CD4-positive, alpha-beta T cell (primary cell): ENCODE measurements around the gene GSE1. TPM values are rescaled to one million over a fixed set of nuclear protein-coding genes. Genes with fewer than 3 reads are reported as not detected.

Source experiments
- ATAC-seq: fragments of 200-7000 bp; cut with Tn5 transposase; one replicate; pipeline ENCODE4 v1.10.0; 2022; ENCODE audit warnings: mild to moderate bottlenecking; ENCODE audit not compliant: poor library complexity
- CTCF ChIA-PET: fragments of 350-600 bp; sonication (Branson Sonifier 250); formaldehyde crosslinking; loops from one replicate; lab custom pipeline; 2021; ENCODE audit warnings: antibody characterized with exemption, inconsistent platforms; lab: Charles Lee
- POLR2A ChIA-PET: fragments of 350-600 bp; sonication (Branson Sonifier 250); formaldehyde crosslinking; loops from one replicate; lab custom pipeline; 2021; ENCODE audit warnings: antibody characterized with exemption, inconsistent platforms; lab: Charles Lee
- DNase-seq, 14 experiments: peaks; one replicate each; pipeline ENCODE4 v3.0.0-alpha.2; 2013 to 2020; ENCODE audit warnings: mixed read lengths in 2 of 14
- H3K27ac ChIP-seq, 2 donors: one replicate each; pipeline versions ENCODE4 v1.5.1 to v1.7.0; 2013; ENCODE audit warnings: low read length in 2 of 2, low read depth in 1 of 2, mild to moderate bottlenecking in 1 of 2
- H3K27me3 ChIP-seq, 2 experiments: 1 replicate in 1 of 2; 2 replicates in 1 of 2; pipeline versions ENCODE4 v1.6.1 to v1.7.0; 2013; ENCODE audit warnings: low read length in 2 of 2, control low read depth in 1 of 2, mild to moderate bottlenecking in 1 of 2, moderate library complexity in 1 of 2; ENCODE audit not compliant: insufficient read depth in 2 of 2, control insufficient read depth in 1 of 2
- H3K36me3 ChIP-seq: one replicate; pipeline ENCODE4 v1.6.1; 2013; ENCODE audit warnings: low read length, control low read depth; ENCODE audit not compliant: insufficient read depth
- H3K4me1 ChIP-seq: one replicate; pipeline ENCODE4 v1.6.1; 2013; ENCODE audit warnings: low read length, control low read depth; ENCODE audit not compliant: insufficient read depth
- H3K4me3 ChIP-seq: one replicate; pipeline ENCODE4 v1.5.1; 2013; ENCODE audit warnings: mild to moderate bottlenecking, low read length, moderate library complexity
- H3K9me3 ChIP-seq, 2 experiments: 1 replicate in 1 of 2; 2 replicates in 1 of 2; pipeline versions ENCODE4 v1.6.1 to v1.7.0; 2013; ENCODE audit warnings: low read length in 2 of 2, mild to moderate bottlenecking in 2 of 2, control low read depth in 1 of 2, moderate library complexity in 1 of 2; ENCODE audit not compliant: control insufficient read depth in 1 of 2, insufficient read depth in 1 of 2
- H3K27ac Mint-ChIP-seq: one replicate; pipeline ENCODE4 v1.8.0; 2020; ENCODE audit warnings: mixed read lengths
- H3K27me3 Mint-ChIP-seq: one replicate; pipeline ENCODE4 v1.8.0; 2021; ENCODE audit warnings: mixed read lengths
- H3K36me3 Mint-ChIP-seq: one replicate; pipeline ENCODE4 v1.8.0; 2021; ENCODE audit warnings: low read depth, mixed read lengths
- H3K4me1 Mint-ChIP-seq: one replicate; pipeline ENCODE4 v1.8.0; 2021; ENCODE audit warnings: low read depth, mixed read lengths
- H3K4me3 Mint-ChIP-seq: one replicate; pipeline ENCODE4 v1.8.0; 2020; ENCODE audit warnings: mild to moderate bottlenecking, mixed read lengths
- H3K9me3 Mint-ChIP-seq: one replicate; pipeline ENCODE4 v1.8.0; 2020; ENCODE audit warnings: mixed read lengths
- intact Hi-C, 2 experiments: fragments of 100-400 bp; cut with DNase I in 1 of 2; cut with micrococcal nuclease in 1 of 2; formaldehyde crosslinking; loops; one replicate each; pipeline versions ENCODE4 v1.15.1 to v1.9.0; 2023 to 2025; cut with DNase I, micrococcal nuclease
- total RNA-seq, 174 experiments: library from RNA in 2 of 174; stranded (reverse) in 2 of 174; gene quantifications; one replicate each; pipeline ENCODE4 v1.2.3 and lab custom pipeline; 2021 to 2026
- TF ChIP-seq, protein P1 (sequence below): fragments of 200-600 bp; IDR thresholded peaks from one replicate; pipeline ENCODE4 v1.8.0; 2022; ENCODE audit warnings: antibody characterized with exemption, mild to moderate bottlenecking

Gene GSE1
- total RNA-seq, 2 experiments from 2014 or later = 11.7 to 13.7 TPM

DNA sequence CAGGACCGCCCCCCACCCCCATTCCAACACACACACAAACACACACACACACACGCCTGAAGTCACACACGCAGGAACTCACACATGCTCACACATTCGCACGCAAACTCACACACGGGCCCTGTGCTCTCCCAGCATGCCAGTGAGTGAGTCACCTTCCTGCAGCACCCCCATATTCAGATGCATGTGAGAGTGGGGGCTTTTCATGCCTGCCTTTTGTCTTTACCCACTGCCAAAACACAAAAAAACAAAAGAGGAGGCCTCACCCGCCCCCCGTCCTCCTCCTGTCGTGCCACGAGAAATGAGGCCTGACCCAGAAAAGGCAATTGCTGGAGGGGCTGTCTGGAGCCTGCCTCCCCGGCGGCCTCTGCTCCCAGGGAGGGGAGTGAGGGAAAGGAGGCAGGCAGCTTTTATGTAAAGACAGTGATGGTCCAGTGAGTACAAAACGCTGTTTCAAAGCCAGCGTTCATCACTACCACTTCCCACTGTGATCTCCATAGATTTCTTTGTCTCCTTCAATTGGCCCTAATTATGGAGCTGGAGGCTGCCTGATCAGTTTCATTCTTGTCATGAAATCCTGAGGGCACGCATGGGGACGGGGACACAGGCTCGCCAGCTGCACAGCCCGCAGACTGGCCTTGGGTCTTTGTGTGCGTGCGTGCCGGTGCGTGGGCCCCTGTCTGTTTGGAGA, 29.5 kb upstream of the GSE1 start:
- no peak overlapping the region for H3K4me3 Mint-ChIP-seq
- ChIA-PET POLR2A (interaction anchor here (0.7 kb wide), 1 partner anchor 49 kb away, joined by 4 read pairs; no protein-coding TSS in a partner anchor), CTCF (interaction anchor here (1.7 kb wide), 1 partner anchor 32 kb away, joined by 4 read pairs; no protein-coding TSS in a partner anchor)
- H3K36me3 Mint-ChIP-seq = no peaks in the 10 kb centered on the region
- no peaks in the 10 kb centered on the region for H3K27me3 Mint-ChIP-seq
- Histone ChIP-seq H3K9me3 (peaks cover 0 to 10% of the 10 kb centered on the region in 2 experiments), H3K27ac (no peak overlapping the region), H3K36me3 (peaks cover 6% of the 10 kb centered on the region), H3K27me3 (no peaks in the 10 kb centered on the region), H3K4me3 (no peak overlapping the region), H3K4me1 (peaks cover 4% of the 10 kb centered on the region)
- H3K9me3 Mint-ChIP-seq = no peaks in the 10 kb centered on the region
- ATAC-seq = peak; percentile 26
- intact Hi-C loops = no loop called here
- no peaks in the 10 kb centered on the region for H3K4me1 Mint-ChIP-seq
- DNase-seq = peak in 1 of 14 experiments; percentile 11
- TF ChIP-seq, protein P1, sequence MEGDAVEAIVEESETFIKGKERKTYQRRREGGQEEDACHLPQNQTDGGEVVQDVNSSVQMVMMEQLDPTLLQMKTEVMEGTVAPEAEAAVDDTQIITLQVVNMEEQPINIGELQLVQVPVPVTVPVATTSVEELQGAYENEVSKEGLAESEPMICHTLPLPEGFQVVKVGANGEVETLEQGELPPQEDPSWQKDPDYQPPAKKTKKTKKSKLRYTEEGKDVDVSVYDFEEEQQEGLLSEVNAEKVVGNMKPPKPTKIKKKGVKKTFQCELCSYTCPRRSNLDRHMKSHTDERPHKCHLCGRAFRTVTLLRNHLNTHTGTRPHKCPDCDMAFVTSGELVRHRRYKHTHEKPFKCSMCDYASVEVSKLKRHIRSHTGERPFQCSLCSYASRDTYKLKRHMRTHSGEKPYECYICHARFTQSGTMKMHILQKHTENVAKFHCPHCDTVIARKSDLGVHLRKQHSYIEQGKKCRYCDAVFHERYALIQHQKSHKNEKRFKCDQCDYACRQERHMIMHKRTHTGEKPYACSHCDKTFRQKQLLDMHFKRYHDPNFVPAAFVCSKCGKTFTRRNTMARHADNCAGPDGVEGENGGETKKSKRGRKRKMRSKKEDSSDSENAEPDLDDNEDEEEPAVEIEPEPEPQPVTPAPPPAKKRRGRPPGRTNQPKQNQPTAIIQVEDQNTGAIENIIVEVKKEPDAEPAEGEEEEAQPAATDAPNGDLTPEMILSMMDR = no peak
- no peak overlapping the region for H3K27ac Mint-ChIP-seq

GRCh38 chr16:85584267-85584666, 28.9 kb upstream of the GSE1 start:
- H3K27ac Mint-ChIP-seq = no peak overlapping the region
- peaks cover 4% of the 10 kb centered on the region for H3K4me1 ChIP-seq
- POLR2A ChIA-PET = no interaction called here

DNA sequence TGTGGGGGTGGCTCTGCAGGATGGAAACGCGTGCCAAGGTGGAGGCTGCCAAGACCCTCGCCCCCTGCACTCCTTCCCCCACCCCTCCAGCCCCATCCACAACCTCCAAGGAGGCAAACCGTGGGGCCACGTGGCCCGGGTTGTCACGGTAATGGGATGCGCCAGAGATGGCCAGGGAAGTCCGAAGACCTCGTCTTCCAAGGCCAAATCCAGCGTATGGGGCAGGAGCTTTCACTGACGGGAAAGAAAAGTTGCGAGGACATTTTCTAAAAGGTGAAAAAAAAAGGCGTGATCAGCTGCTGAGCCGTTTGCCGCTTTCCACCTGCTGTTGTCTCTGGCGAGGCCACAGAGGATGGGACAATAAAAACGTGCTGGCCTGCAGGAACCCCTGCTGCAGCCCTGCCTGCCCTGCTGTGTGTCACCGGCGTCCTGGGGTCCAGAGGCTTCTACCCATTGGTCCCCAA, 28.3 kb upstream of the GSE1 start:
- Histone ChIP-seq H3K27ac (no peak overlapping the region), H3K4me3 (no peak overlapping the region), H3K9me3 (peaks cover 0 to 10% of the 10 kb centered on the region in 2 experiments), H3K36me3 (peaks cover 6% of the 10 kb centered on the region), H3K27me3 (no peaks in the 10 kb centered on the region), H3K4me1 (peaks cover 4% of the 10 kb centered on the region)
- no peaks in the 10 kb centered on the region for H3K4me1 Mint-ChIP-seq
- H3K27ac Mint-ChIP-seq = no peak overlapping the region
- CTCF ChIA-PET = no interaction called here
- H3K9me3 Mint-ChIP-seq = no peaks in the 10 kb centered on the region
- ATAC-seq (no peak), DNase-seq (no peak)
- no peaks in the 10 kb centered on the region for H3K27me3 Mint-ChIP-seq
- TF ChIP-seq, protein P1 = no peak
- H3K36me3 Mint-ChIP-seq = no peaks in the 10 kb centered on the region
- POLR2A ChIA-PET = no interaction called here
- H3K4me3 Mint-ChIP-seq = no peak overlapping the region
- intact Hi-C loops = no loop called here

More at GRCh38 chr16:85584267-85584666, 28.9 kb upstream of the GSE1 start:
- Histone ChIP-seq H3K36me3 (peaks cover 6% of the 10 kb centered on the region), H3K4me3 (no peak overlapping the region), H3K9me3 (peaks cover 0 to 10% of the 10 kb centered on the region in 2 experiments), H3K27me3 (no peaks in the 10 kb centered on the region), H3K27ac (no peak overlapping the region)
- DNase-seq = no peak
- no peaks in the 10 kb centered on the region for H3K9me3 Mint-ChIP-seq
- ATAC-seq = no peak
- H3K4me1 Mint-ChIP-seq = no peaks in the 10 kb centered on the region
- intact Hi-C loops = no loop called here
- TF ChIP-seq, protein P1 = no peak
- H3K4me3 Mint-ChIP-seq = no peak overlapping the region
- no peaks in the 10 kb centered on the region for H3K27me3 Mint-ChIP-seq
- H3K36me3 Mint-ChIP-seq = no peaks in the 10 kb centered on the region
- CTCF ChIA-PET = no interaction called here
